SK-N-SH (cell line): ENCODE measurements around the gene IKBIP.

ENCODE experiments used
- CHD2 ChIP-seq: fragments of 150-350 bp; IDR thresholded peaks from 2 replicates; pipeline ENCODE4 v1.6.1; 2018; ENCODE audit warnings: low read length; ENCODE audit not compliant: partially characterized antibody
- CTCF ChIP-seq: fragments of 200-600 bp; sonication (generic); IDR thresholded peaks from 2 replicates; pipeline ENCODE4 v1.6.1; 2017; ENCODE audit warnings: antibody characterized with exemption, mild to moderate bottlenecking, moderate library complexity
- EP300 ChIP-seq, 2 experiments: IDR thresholded peaks; 2 replicates each; pipeline versions ENCODE4 v1.4.0 to v1.6.1; 2012; ENCODE audit warnings: borderline replicate concordance in 1 of 2, low read depth in 1 of 2, low read length in 1 of 2
- EZH2phosphoT487 ChIP-seq: fragments of 200-600 bp; sonication (generic); IDR thresholded peaks from 2 replicates; pipeline ENCODE4 v1.6.1; 2017; ENCODE audit warnings: low read depth, mixed run types, mild to moderate bottlenecking, antibody characterized with exemption, moderate library complexity, borderline replicate concordance
- GATA2 ChIP-seq: sonication (generic); formaldehyde crosslinking; IDR thresholded peaks from 2 replicates; pipeline ENCODE4 v1.5.0; 2020; ENCODE audit warnings: mild to moderate bottlenecking, missing genetic modification reagents
- JUND ChIP-seq: IDR thresholded peaks from 2 replicates; pipeline ENCODE4 v1.4.0; 2012
- NFIC ChIP-seq: IDR thresholded peaks from 2 replicates; pipeline ENCODE4 v1.4.0; 2012; ENCODE audit warnings: borderline replicate concordance
- NRF1 ChIP-seq: IDR thresholded peaks from 2 replicates; pipeline ENCODE4 v1.6.1; 2012; ENCODE audit warnings: low read depth, mild to moderate bottlenecking, low read length
- POLR2AphosphoS5 ChIP-seq: IDR thresholded peaks from 2 replicates; pipeline ENCODE4 v1.6.1; 2012; ENCODE audit warnings: low read depth, low read length
- RAD21 ChIP-seq: IDR thresholded peaks from 2 replicates; pipeline ENCODE4 v1.6.1; 2012; ENCODE audit warnings: mild to moderate bottlenecking, low read length
- REST ChIP-seq: IDR thresholded peaks from 2 replicates; pipeline ENCODE4 v1.6.1; 2012; ENCODE audit warnings: mild to moderate bottlenecking, low read depth, low read length, moderate library complexity
- RXRA ChIP-seq: IDR thresholded peaks from 2 replicates; pipeline ENCODE4 v1.4.0; 2012; ENCODE audit warnings: low read depth, mild to moderate bottlenecking, borderline replicate concordance
- SIN3A ChIP-seq: IDR thresholded peaks from 2 replicates; pipeline ENCODE4 v1.6.1; 2012; ENCODE audit warnings: low read depth, mild to moderate bottlenecking, low read length, moderate library complexity, borderline replicate concordance
- USF2 ChIP-seq: fragments of 150-350 bp; IDR thresholded peaks from 2 replicates; pipeline ENCODE4 v1.6.1; 2017; ENCODE audit warnings: antibody characterized with exemption, low read length, low read depth, borderline replicate concordance

- TF ChIP-seq CTCF (no peak), REST (no peak), EZH2phosphoT487 (no peak), NFIC (no peak), RXRA (no peak), RAD21 (no peak), NRF1 (no peak), POLR2AphosphoS5 (no peak), JUND (no peak), USF2 (no peak), SIN3A (no peak), GATA2 (no peak), EP300 (IDR thresholded peaks at IDR 0.05; ENCODE audit: borderline replicate concordance in 1 of 2, low read depth in 1 of 2, low read length in 1 of 2) (no peak), CHD2 (no peak)
These were observed 63.5 kb downstream of the IKBIP start for GRCh38 chr12:98581101-98581500.
